Muscle of leg (tissue), 11 donors: ENCODE results near the gene PPIL1. TPM values are rescaled to one million over a fixed set of nuclear protein-coding genes. Genes with fewer than 3 reads are reported as not detected.

Source experiments
- DNase-seq: peaks from one replicate; pipeline ENCODE4 v3.0.0; 2013
- H3K27ac ChIP-seq: one replicate; pipeline ENCODE4 v1.5.1; 2013; ENCODE audit warnings: mild to moderate bottlenecking, low read length, control low read depth
- H3K27me3 ChIP-seq: one replicate; pipeline ENCODE4 v1.6.1; 2013; ENCODE audit warnings: low read length; ENCODE audit not compliant: control insufficient read depth, insufficient read depth
- H3K36me3 ChIP-seq: one replicate; pipeline ENCODE4 v1.6.1; 2013; ENCODE audit warnings: low read length; ENCODE audit not compliant: control insufficient read depth, insufficient read depth
- H3K4me1 ChIP-seq: one replicate; pipeline ENCODE4 v1.6.1; 2013; ENCODE audit warnings: low read length; ENCODE audit not compliant: control insufficient read depth, insufficient read depth
- H3K4me3 ChIP-seq: one replicate; pipeline ENCODE4 v1.5.1; 2013; ENCODE audit warnings: low read length, control low read depth
- H3K9me3 ChIP-seq: replicated peaks from 2 replicates; pipeline ENCODE4 v1.6.1; 2013; ENCODE audit warnings: low read depth, low read length; ENCODE audit not compliant: control insufficient read depth
- WGBS: methylation state at CpG from one replicate; pipeline ENCODE4 v1.1.5; 2013; ENCODE audit warnings: missing lambda C conversion rate; ENCODE audit not compliant: insufficient coverage; 5-methylcytosine and 5-hydroxymethylcytosine counted together
- polyA plus RNA-seq, 8 donors: library from polyadenylated mRNA; unstranded; fragments of 120-200 nt; gene quantifications; one replicate each; pipeline versions ENCODE4 v1.2.1 to v1.2.3, GENCODE V29; 2013; ENCODE audit warnings: inconsistent platforms in 1 of 8, low replicate concordance in 1 of 8; ENCODE audit not compliant: insufficient read length in 8 of 8, insufficient read depth in 1 of 8
- total RNA-seq: library from RNA; stranded (reverse); fragments of 120-200 nt; gene quantifications from one replicate; pipeline ENCODE4 v1.2.4, GENCODE V29; 2013

The PPIL1 gene
- total and polyA plus RNA-seq, 9 donors, result 24.8 to 39.9 (median 33.7) TPM

DNA sequence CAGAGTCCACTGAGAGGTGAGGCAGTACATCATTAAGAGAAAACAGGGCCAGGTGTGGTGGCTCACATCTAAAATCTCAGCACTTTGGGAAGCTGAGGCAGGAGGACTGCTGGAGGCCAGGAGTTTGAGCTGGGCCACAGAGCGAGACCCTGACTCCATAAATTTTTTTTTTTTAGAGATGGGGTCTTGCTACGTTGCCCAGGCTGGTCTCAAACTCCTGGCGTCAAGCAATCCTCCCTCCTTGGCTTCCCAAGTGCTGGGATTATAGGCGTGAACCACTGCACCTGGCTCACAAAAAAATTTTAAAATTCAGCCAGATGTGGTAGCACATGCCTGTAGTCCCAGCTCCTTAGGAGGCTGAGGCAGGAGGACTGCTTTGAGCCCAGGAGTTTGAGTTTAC lies 17.3 kb downstream of the PPIL1 start:
- Histone ChIP-seq H3K27me3 (no peaks in the 10 kb centered on the region), H3K4me1 (peaks cover 18% of the 10 kb centered on the region)
- DNase-seq, result no peak

DNA sequence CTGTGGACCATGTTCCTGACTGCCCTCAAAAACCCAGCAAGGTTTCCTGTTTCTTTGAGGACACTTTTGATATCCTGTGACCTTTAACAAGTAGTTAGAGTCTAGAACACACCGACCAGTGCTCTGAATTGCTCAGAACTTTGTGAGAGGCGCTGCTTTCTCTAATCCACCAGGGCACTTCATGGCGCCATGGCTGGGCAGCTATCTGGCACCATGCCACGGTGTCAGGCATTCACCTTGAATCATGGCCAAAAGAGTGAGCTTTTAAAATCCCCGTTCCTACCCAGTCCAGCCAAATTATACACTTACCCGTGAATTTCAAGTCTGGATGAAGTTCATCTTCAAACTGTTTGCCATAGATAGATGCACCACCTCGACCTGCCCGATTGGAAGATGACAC lies 18.3 kb downstream of the PPIL1 start:
- no peaks in the 10 kb centered on the region for H3K9me3 ChIP-seq
- peaks cover 21% of the 10 kb centered on the region for H3K4me1 ChIP-seq
- peaks cover 20% of the 10 kb centered on the region for H3K36me3 ChIP-seq
- no peak for DNase-seq
- H3K4me3 ChIP-seq, result no peak overlapping the region
- 81% methylated on average over 6 of the region's 8 CpGs for WGBS
- H3K27me3 ChIP-seq, result no peaks in the 10 kb centered on the region
- H3K27ac ChIP-seq, result peak overlapping the region; percentile 22

More for the DNA sequence above, 17.3 kb downstream of the PPIL1 start:
- Histone ChIP-seq H3K27ac (no peak overlapping the region), H3K36me3 (peaks cover 23% of the 10 kb centered on the region), H3K4me3 (no peak overlapping the region), H3K9me3 (no peaks in the 10 kb centered on the region)
- 90% methylated on average over 2 of the region's 4 CpGs for WGBS

DNA sequence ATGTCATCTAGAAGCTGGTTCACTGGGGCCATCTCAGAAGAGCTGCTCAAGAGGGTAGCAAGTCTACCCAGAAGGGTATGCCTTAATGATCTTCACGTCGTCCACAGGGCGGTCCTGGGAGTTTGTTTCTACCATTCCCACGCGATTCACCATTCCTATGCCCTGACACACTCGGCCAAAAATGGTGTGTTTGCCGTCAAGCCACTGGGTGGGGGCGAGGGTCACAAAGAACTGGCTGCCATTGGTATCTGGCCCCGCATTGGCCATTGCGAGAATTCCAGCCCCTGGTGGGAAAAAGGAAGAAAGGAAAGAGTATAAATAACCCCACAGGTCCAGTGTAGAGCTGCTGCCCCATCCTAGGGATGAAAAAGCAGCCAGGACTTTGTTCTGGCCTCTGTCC lies 18.9 kb downstream of the PPIL1 start:
- Histone ChIP-seq H3K4me3 (no peak overlapping the region), H3K27me3 (no peaks in the 10 kb centered on the region), H3K27ac (peak overlapping the region; percentile 22), H3K9me3 (no peaks in the 10 kb centered on the region), H3K36me3 (peaks cover 20% of the 10 kb centered on the region), H3K4me1 (peaks cover 23% of the 10 kb centered on the region)
- DNase-seq, result no peak
- 85% methylated on average over 5 of the region's 10 CpGs for WGBS

DNA sequence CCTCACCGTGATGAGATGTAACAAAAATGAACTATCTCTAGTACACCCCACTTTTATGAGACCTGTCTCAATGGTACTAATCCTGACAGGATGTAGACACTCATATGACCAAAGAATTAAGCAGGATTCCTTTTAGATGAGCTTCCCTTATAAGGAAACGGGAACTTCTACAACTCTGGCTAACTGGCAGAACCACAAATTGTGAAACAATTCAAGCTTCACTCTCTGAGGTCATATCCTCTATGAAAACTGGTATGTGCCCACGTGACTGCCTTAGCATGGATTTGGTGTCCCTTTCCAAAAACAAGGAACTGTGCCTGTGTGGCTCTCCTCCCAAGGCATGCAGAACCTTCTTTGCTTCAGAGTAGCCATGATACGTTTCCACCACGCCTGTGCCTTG lies 21.3 kb downstream of the PPIL1 start:
- Histone ChIP-seq H3K4me3 (no peak overlapping the region), H3K27ac (no peak overlapping the region), H3K27me3 (no peaks in the 10 kb centered on the region), H3K9me3 (no peaks in the 10 kb centered on the region), H3K36me3 (peaks cover 20% of the 10 kb centered on the region), H3K4me1 (peaks cover 43% of the 10 kb centered on the region)
- peak; percentile 62 for DNase-seq
- 61% methylated on average over 3 of the region's 5 CpGs for WGBS

DNA sequence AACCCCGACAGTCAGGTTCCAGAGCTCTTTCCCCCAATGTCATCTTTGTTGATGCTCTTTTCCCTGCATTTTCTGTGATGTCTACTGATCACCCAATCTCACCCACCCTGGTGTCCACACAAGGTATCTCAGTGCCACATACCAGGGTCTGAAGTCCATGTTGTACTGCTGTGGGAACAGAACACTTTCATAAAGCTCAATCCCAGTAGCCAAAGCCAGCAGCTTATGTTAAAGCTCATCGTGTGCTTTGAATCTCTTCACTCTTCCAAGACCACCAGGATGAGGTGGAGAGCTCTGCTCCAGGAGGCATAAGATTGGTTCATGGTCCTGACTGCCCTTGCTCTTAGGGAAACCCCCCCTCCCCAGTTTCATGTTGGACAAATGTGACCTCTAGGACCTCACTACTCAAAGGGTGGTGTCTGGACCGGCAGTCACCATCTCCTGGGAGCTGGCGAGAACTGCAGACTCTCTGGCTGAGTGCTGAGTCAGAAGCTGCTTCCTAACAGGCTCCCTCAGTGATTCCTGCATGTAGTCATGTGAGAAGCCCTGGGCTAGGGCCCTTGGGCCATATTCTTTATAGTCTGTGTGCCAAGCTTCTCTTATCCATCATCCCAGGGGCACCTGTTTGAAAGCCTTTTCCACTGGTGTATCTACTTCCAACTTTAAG lies 22.0 kb downstream of the PPIL1 start:
- no peaks in the 10 kb centered on the region for H3K27me3 ChIP-seq
- peaks cover 20% of the 10 kb centered on the region for H3K36me3 ChIP-seq
- H3K9me3 ChIP-seq, result no peaks in the 10 kb centered on the region
- peak overlapping the region; percentile 13 for H3K27ac ChIP-seq
- 60% methylated on average over 3 of the region's 4 CpGs for WGBS
- H3K4me1 ChIP-seq, result peaks cover 47% of the 10 kb centered on the region
- no peak for DNase-seq
- no peak overlapping the region for H3K4me3 ChIP-seq

DNA sequence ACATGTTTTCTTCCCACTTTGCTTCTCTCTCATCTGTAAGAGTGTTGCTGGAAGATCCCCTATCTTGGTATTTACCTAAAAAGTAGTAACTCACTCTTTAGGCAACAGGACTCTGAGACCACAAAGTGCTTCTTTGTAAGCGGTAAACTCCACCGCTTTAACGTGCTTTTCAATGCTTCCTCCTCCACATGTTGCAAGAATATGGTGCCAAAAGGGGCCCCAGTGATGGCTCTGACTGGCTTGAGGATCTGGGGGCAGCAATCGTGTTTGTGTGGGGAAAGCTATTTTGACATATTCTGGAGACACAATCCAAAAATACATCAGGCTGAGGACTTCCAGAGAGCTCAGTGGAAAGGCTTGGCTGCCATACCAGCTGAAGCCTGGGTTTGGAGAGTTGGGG lies 23.0 kb downstream of the PPIL1 start:
- WGBS, result 80% methylated on average over 2 of the region's 4 CpGs
- Histone ChIP-seq H3K4me1 (peaks cover 47% of the 10 kb centered on the region), H3K27me3 (no peaks in the 10 kb centered on the region), H3K4me3 (no peak overlapping the region), H3K27ac (no peak overlapping the region), H3K9me3 (no peaks in the 10 kb centered on the region), H3K36me3 (peaks cover 20% of the 10 kb centered on the region)
- no peak for DNase-seq

DNA sequence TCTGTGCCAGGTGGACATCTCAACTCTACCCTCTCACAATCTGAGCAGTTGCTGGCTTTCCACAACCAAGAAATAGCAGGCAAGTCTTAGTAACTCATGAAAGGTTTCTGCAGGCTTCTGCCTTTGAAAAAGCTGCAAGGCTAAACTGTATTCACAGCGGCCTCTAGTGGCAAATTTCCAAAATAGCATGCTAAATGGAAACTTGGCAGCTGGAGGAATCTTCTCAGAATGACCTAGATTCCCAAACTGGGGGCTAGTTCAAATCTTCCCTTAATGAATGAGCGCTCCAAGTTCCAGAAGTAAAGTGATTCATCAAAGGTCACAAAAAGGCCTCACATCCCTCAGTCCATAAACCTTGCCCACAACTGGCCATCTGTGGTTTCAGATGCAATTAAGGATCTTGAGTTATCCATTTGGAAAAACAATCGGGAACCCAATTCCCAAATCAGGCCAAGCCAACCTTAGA lies 23.4 kb downstream of the PPIL1 start:
- no peaks in the 10 kb centered on the region for H3K9me3 ChIP-seq
- H3K4me3 ChIP-seq, result no peak overlapping the region
- H3K36me3 ChIP-seq, result peaks cover 18% of the 10 kb centered on the region
- 25% methylated on average over 2 of the region's 3 CpGs for WGBS
- H3K27ac ChIP-seq, result no peak overlapping the region
- no peaks in the 10 kb centered on the region for H3K27me3 ChIP-seq
- DNase-seq, result peak; percentile 93
- H3K4me1 ChIP-seq, result peaks cover 44% of the 10 kb centered on the region

DNA sequence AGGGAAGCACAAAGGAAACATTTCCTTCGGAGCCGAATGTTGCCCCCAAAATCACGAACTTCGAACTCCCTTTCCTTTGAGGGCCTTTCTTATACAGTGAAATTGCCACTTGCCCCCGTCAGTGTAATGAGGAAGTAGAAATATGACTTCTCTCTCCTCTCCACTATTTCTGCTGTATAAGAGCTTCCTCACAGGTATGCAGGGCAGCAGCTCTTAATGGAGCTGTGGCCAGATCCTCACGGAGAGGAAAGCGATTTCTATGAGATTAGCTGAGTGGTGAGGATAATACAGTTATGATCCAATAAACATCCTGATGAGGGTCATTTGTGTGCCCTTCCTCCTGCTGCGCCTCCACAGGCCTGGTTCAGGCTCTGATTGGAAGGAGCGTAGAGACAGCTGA lies 24.6 kb downstream of the PPIL1 start:
- 85% methylated on average over 4 of the region's 9 CpGs for WGBS
- H3K27me3 ChIP-seq, result no peaks in the 10 kb centered on the region
- peaks cover 6% of the 10 kb centered on the region for H3K36me3 ChIP-seq
- peaks cover 45% of the 10 kb centered on the region for H3K4me1 ChIP-seq
- H3K27ac ChIP-seq, result no peak overlapping the region
- H3K9me3 ChIP-seq, result no peaks in the 10 kb centered on the region
- H3K4me3 ChIP-seq, result no peak overlapping the region
- no peak for DNase-seq

DNA sequence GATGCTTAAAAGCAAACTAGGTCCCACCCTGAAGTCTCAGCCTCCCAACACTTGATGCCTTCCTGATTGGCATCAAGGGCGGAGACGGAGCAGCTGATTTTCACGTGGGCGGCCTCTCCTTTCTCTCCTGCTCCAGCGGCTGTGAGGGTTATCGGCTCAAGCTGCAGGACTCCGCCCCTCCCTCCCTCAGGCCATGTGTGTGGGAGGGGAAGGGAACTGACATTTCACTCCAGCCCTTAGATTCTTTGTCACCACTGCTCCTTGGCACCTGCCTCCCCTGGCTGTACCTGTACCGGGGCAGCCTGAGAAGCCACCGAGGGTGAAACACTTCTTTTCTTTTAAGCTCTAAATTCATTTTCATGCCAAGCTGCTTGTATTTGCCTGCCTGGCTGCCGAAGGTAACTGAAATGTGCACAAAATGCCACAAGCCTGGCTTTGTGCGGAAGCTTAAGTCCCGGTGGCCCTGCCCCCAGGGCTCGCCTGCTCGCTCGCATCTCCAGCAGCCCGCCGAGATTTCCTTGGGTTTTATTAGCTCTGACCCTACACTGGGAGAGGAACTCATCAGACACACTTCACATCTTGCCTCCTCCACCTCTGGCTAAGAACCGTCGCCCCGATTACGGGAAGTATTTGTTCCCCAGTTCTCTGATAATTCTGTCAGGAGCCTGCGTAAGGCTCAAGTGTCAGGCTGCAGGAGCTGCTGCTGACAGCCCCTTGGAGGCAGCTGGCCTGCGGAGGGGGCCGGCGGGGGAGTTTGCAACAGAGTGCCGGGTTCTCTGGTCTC lies 25.8 kb downstream of the PPIL1 start:
- no peaks in the 10 kb centered on the region for H3K9me3 ChIP-seq
- no peaks in the 10 kb centered on the region for H3K27me3 ChIP-seq
- H3K4me1 ChIP-seq, result peaks cover 56% of the 10 kb centered on the region
- peak; percentile 56 for DNase-seq
- WGBS, result 5% methylated on average over 15 of the region's 26 CpGs
- H3K36me3 ChIP-seq, result peaks cover 3% of the 10 kb centered on the region
- peak overlapping the region; percentile 70 for H3K27ac ChIP-seq
- no peak overlapping the region for H3K4me3 ChIP-seq

DNA sequence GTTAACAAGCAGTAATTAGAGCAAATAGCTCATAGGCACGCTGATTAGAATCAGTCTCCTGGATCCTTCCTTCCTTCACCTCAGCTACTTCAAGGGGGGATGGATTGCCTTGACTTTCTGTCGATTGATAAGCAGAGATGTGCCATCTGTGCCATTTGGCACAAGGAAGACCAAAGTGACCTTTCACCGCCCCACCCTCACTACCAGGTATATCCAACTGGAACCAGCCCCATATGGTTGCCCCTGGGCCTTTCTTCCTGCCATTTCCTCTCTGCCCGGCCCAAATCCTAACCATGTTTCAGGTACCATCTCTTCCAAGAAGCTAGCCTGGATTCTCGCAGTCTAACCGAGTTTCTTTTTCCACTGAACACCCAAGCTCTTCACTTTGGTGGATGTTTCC lies 26.6 kb downstream of the PPIL1 start:
- Histone ChIP-seq H3K9me3 (no peaks in the 10 kb centered on the region), H3K4me3 (no peak overlapping the region), H3K36me3 (no peaks in the 10 kb centered on the region), H3K27me3 (no peaks in the 10 kb centered on the region), H3K4me1 (peaks cover 60% of the 10 kb centered on the region), H3K27ac (no peak overlapping the region)
- 88% methylated on average over 3 of the region's 6 CpGs for WGBS
- DNase-seq, result no peak
